Stimulated activated effector memory CD8-positive, alpha-beta T cell treated with anti-CD3 and anti-CD28 coated beads, Interleukin-12 subunit alpha, Interleukin-12 subunit beta, amount 100 ng/mL, for 72 hours (primary cell): ENCODE data around the gene MYOCD.

ENCODE experiments used
- ATAC-seq: fragments of 150-1000 bp; cut with Tn5 transposase; 2 replicates; pipeline ENCODE4 v1.10.0; 2021
- DNase-seq, 2 donors: peaks; one replicate each; pipeline ENCODE4 v3.0.0; 2021 to 2022; ENCODE audit warnings: low spot score in 2 of 2
- H3K27ac Mint-ChIP-seq: one replicate; pipeline ENCODE4 v1.8.0; 2022; ENCODE audit warnings: mild to moderate bottlenecking, mixed read lengths
- H3K36me3 Mint-ChIP-seq: one replicate; pipeline ENCODE4 v1.8.0; 2022; ENCODE audit warnings: mild to moderate bottlenecking, mixed read lengths
- H3K4me1 Mint-ChIP-seq: one replicate; pipeline ENCODE4 v1.8.0; 2022; ENCODE audit warnings: mixed read lengths
- H3K4me3 Mint-ChIP-seq: one replicate; pipeline ENCODE4 v1.8.0; 2022; ENCODE audit warnings: mild to moderate bottlenecking, mixed read lengths
- H3K9me3 Mint-ChIP-seq: one replicate; pipeline ENCODE4 v1.8.0; 2022; ENCODE audit warnings: mixed read lengths

The MYOCD gene

DNA sequence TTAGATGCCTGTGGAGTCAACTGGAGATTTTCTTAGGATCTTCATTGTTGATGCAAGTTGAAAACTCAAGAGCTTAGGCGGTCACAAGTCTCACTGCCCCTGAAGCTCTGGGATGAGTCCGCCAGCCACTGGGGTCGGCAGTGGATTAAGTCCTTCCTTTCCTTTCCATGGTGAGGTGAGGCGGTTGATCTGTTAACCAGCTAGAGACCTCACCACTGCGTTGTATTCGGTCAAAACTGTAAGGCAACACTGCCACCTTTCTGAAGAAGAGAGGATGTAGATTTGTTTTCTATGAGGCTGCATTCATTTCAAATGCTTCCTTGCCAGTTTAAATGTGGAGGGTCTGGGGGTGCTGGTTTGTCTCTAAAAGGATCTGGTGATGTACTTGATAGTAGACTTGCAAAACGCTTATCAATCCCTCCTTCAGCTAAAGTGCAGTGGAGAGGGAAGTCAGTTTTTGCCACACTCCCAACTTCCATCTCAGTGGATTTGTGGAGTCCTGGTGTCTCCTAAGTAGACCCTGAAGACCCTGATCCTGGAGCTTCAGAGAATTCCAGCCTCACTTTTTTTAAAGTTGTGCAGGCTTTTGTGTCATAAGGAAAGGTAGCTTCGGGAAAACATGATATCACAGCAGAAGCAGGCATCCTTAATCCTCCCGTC lies 1.7 kb downstream of the MYOCD start:
- no peaks in the 10 kb centered on the region for H3K36me3 Mint-ChIP-seq
- no peak overlapping the region for H3K27ac Mint-ChIP-seq
- no peaks in the 10 kb centered on the region for H3K4me1 Mint-ChIP-seq
- no peak for DNase-seq
- no peak overlapping the region for H3K4me3 Mint-ChIP-seq
- ATAC-seq: no peak
- peaks cover 3% of the 10 kb centered on the region for H3K9me3 Mint-ChIP-seq

DNA sequence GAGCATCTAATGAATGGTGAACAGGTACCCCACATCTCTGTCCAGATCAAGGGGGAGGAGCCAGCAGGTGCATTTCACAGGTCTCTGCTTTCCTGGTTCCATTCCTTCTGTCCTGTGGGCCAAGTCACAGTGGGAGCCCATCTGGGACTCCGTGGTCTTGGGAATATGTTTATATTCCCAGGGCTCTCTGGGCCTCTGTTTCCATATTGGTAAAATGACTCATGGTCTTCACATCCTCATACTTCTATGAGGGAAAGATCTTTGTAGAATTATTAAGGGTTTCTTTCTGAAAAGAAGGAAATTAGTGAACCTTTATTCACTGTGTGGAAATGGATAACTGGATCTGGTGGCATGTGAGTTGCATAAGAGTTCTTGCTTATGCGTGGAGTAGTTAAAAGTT lies 6.2 kb downstream of the MYOCD start:
- peaks cover 6% of the 10 kb centered on the region for H3K9me3 Mint-ChIP-seq
- ATAC-seq (no peak), DNase-seq (no peak)
- no peaks in the 10 kb centered on the region for H3K4me1 Mint-ChIP-seq
- H3K4me3 Mint-ChIP-seq: no peak overlapping the region
- no peaks in the 10 kb centered on the region for H3K36me3 Mint-ChIP-seq
- no peak overlapping the region for H3K27ac Mint-ChIP-seq

DNA sequence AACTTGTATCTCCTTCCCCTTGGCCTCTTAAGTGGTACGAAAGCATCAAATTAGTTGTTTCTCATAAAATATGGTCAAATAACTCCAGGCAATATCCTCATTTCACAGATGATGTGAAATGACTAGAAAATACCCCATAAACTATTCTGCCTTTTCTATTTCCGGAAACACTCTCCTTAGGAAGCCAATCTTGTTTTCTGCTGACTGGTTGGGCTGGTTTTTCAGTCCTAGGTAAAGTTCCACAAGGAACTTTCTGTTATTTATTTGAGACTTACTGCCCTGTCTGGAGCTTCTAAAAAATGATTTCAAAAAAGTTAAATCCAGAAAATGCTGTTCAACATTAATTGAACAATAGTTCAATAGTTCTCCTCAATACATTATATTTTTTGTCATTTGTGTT lies 7.3 kb downstream of the MYOCD start:
- ATAC-seq (no peak), DNase-seq (no peak)
- Mint-ChIP-seq H3K9me3 (peaks cover 6% of the 10 kb centered on the region), H3K4me1 (no peaks in the 10 kb centered on the region), H3K27ac (no peak overlapping the region), H3K4me3 (no peak overlapping the region), H3K36me3 (no peaks in the 10 kb centered on the region)

GRCh38 chr17:12673788-12674187 lies 8.1 kb downstream of the MYOCD start:
- H3K27ac Mint-ChIP-seq: no peak overlapping the region
- DNase-seq (no peak), ATAC-seq (no peak)
- no peak overlapping the region for H3K4me3 Mint-ChIP-seq
- no peaks in the 10 kb centered on the region for H3K36me3 Mint-ChIP-seq
- no peaks in the 10 kb centered on the region for H3K4me1 Mint-ChIP-seq
- H3K9me3 Mint-ChIP-seq: peaks cover 6% of the 10 kb centered on the region

DNA sequence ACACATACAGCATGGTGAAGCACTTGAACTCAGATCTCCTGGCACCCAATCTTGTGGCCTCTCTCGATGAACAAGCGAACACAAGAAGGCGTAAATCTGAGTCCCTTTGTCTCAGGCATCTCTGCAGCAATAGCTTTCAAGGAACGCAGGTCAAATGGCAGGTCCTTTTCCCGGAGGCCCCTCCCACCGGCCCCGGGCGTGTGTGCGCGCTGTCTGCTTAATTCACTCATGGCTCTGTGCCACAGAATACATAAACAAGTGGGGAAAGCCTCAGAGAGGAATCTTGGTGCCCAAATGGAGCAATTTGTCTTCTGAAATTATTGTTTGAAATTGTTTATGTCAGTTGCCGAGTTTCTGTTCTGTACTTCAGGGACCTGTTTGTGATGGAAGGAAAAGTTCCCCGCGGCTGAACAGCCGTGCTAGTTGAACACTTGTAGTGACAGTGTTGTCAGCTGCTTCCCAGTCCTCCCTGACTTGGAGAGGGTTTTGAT lies 14.8 kb downstream of the MYOCD start:
- DNase-seq (no peak), ATAC-seq (no peak)
- Mint-ChIP-seq H3K36me3 (no peaks in the 10 kb centered on the region), H3K9me3 (peaks cover 6% of the 10 kb centered on the region), H3K4me1 (no peaks in the 10 kb centered on the region), H3K4me3 (no peak overlapping the region), H3K27ac (no peak overlapping the region)

- H3K27ac Mint-ChIP-seq: no peak overlapping the region
- no peak overlapping the region for H3K4me3 Mint-ChIP-seq
- no peaks in the 10 kb centered on the region for H3K4me1 Mint-ChIP-seq
- DNase-seq (no peak), ATAC-seq (no peak)
- H3K9me3 Mint-ChIP-seq: peaks cover 6% of the 10 kb centered on the region
- no peaks in the 10 kb centered on the region for H3K36me3 Mint-ChIP-seq
Observed at GRCh38 chr17:12680993-12681392, 15.3 kb downstream of the MYOCD start.

DNA sequence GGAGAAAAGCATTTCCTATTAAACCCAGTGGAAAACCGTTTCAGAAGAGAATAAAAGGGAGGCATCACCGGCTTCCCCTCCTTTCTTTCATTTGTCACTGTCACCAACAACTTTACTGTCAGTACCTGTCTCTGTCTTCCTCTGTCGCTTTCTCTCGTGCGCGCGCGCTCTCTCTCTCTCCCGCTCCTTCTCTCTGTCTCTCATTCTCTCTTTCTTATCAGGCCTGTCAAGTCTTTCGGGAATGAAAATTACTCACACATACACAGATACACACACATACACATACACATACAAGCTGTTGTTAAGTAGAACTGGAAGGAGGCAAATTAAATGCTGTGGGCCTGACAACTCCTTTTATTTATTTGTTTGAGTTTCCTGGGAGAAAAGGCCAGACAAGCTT lies 17.6 kb downstream of the MYOCD start:
- no peak for DNase-seq
- ATAC-seq: no peak
- Mint-ChIP-seq H3K4me3 (no peak overlapping the region), H3K27ac (no peak overlapping the region), H3K9me3 (peaks cover 6% of the 10 kb centered on the region), H3K36me3 (no peaks in the 10 kb centered on the region), H3K4me1 (no peaks in the 10 kb centered on the region)

- no peaks in the 10 kb centered on the region for H3K4me1 Mint-ChIP-seq
- no peak overlapping the region for H3K27ac Mint-ChIP-seq
- DNase-seq: no peak
- ATAC-seq: no peak
- H3K36me3 Mint-ChIP-seq: no peaks in the 10 kb centered on the region
- H3K9me3 Mint-ChIP-seq: peaks cover 14% of the 10 kb centered on the region
- H3K4me3 Mint-ChIP-seq: no peak overlapping the region
Observed at GRCh38 chr17:12686486-12686885, 20.8 kb downstream of the MYOCD start.

GRCh38 chr17:12688382-12688781 lies 22.7 kb downstream of the MYOCD start:
- DNase-seq (no peak), ATAC-seq (no peak)
- H3K4me3 Mint-ChIP-seq: no peak overlapping the region
- no peak overlapping the region for H3K27ac Mint-ChIP-seq
- H3K4me1 Mint-ChIP-seq: no peaks in the 10 kb centered on the region
- H3K9me3 Mint-ChIP-seq: peaks cover 12% of the 10 kb centered on the region
- no peaks in the 10 kb centered on the region for H3K36me3 Mint-ChIP-seq

DNA sequence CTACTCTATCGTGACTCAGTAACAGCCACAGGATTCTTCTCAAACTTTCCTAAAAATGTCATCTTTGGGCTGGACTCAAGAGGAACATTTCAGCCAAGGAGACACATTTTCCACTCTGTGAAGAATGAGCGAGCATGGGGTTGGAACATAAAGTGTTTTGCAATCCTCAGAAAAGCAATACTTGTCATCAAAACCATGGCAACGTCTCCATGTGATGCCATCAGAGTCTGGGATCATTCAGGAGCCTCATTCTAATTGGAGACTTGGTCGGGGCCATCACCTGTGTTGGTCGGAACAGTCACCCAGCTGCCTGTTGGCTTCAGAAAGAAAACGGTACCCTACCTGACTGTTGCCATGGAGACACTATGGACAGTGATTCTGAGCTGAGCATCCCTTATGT lies 25.5 kb downstream of the MYOCD start:
- Mint-ChIP-seq H3K9me3 (peaks cover 8% of the 10 kb centered on the region), H3K4me1 (no peaks in the 10 kb centered on the region), H3K27ac (no peak overlapping the region), H3K4me3 (no peak overlapping the region), H3K36me3 (no peaks in the 10 kb centered on the region)
- DNase-seq: no peak
- ATAC-seq: no peak

- H3K4me3 Mint-ChIP-seq: no peak overlapping the region
- no peaks in the 10 kb centered on the region for H3K36me3 Mint-ChIP-seq
- no peak overlapping the region for H3K27ac Mint-ChIP-seq
- H3K4me1 Mint-ChIP-seq: no peaks in the 10 kb centered on the region
- no peak for DNase-seq
- H3K9me3 Mint-ChIP-seq: peaks cover 5% of the 10 kb centered on the region
- ATAC-seq: no peak
Observed at GRCh38 chr17:12693640-12694039, 27.9 kb downstream of the MYOCD start.

- Mint-ChIP-seq H3K9me3 (peaks cover 7% of the 10 kb centered on the region), H3K27ac (no peak overlapping the region), H3K4me1 (no peaks in the 10 kb centered on the region), H3K4me3 (no peak overlapping the region), H3K36me3 (no peaks in the 10 kb centered on the region)
- ATAC-seq (no peak), DNase-seq (no peak)
Observed at GRCh38 chr17:12706070-12706469, 40.4 kb downstream of the MYOCD start.

- Mint-ChIP-seq H3K4me1 (no peaks in the 10 kb centered on the region), H3K4me3 (no peak overlapping the region), H3K9me3 (peaks cover 3% of the 10 kb centered on the region), H3K27ac (no peak overlapping the region), H3K36me3 (no peaks in the 10 kb centered on the region)
- no peak for ATAC-seq
- no peak for DNase-seq
Observed at GRCh38 chr17:12709063-12709462, 43.4 kb downstream of the MYOCD start.

DNA sequence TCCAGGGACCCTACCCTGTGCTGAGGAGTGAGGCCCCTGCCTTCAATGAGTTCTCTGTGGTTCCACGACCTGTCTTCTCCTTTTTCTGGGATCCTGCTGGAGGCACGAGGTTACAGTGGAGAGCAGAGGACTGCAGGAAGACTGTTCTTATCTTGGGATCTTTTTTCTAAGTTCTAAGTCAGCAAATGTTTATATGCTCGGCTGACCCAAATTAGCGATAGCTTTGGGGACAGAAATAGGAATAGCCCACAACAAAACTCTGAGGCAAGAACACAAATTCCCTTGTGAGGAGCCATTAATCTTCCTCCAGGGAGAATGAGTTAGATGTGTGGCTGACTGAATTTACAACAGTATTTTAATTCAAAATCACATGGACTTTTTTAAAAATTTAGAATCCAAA lies 46.7 kb downstream of the MYOCD start:
- H3K27ac Mint-ChIP-seq: no peak overlapping the region
- ATAC-seq (no peak), DNase-seq (no peak)
- H3K9me3 Mint-ChIP-seq: peaks cover 3% of the 10 kb centered on the region
- H3K4me3 Mint-ChIP-seq: no peak overlapping the region
- no peaks in the 10 kb centered on the region for H3K4me1 Mint-ChIP-seq
- H3K36me3 Mint-ChIP-seq: no peaks in the 10 kb centered on the region

GRCh38 chr17:12712941-12713340 lies 47.3 kb downstream of the MYOCD start:
- DNase-seq: no peak
- ATAC-seq: no peak
- peaks cover 3% of the 10 kb centered on the region for H3K9me3 Mint-ChIP-seq
- no peak overlapping the region for H3K4me3 Mint-ChIP-seq
- H3K27ac Mint-ChIP-seq: no peak overlapping the region
- no peaks in the 10 kb centered on the region for H3K36me3 Mint-ChIP-seq
- H3K4me1 Mint-ChIP-seq: no peaks in the 10 kb centered on the region

GRCh38 chr17:12719948-12720347 lies 54.3 kb downstream of the MYOCD start:
- H3K36me3 Mint-ChIP-seq: no peaks in the 10 kb centered on the region
- H3K4me3 Mint-ChIP-seq: no peak overlapping the region
- H3K9me3 Mint-ChIP-seq: peaks cover 11% of the 10 kb centered on the region
- DNase-seq (no peak), ATAC-seq (no peak)
- H3K27ac Mint-ChIP-seq: no peak overlapping the region
- H3K4me1 Mint-ChIP-seq: no peaks in the 10 kb centered on the region

GRCh38 chr17:12721581-12721980 lies 55.9 kb downstream of the MYOCD start:
- DNase-seq (no peak), ATAC-seq (peak; percentile 19)
- H3K27ac Mint-ChIP-seq: no peak overlapping the region
- peaks cover 9% of the 10 kb centered on the region for H3K9me3 Mint-ChIP-seq
- H3K4me1 Mint-ChIP-seq: no peaks in the 10 kb centered on the region
- H3K36me3 Mint-ChIP-seq: no peaks in the 10 kb centered on the region
- no peak overlapping the region for H3K4me3 Mint-ChIP-seq
